Ramos (cell line): ENCODE measurements around the gene TCAIM.

Experiments
- in situ Hi-C: fragments of 300-500 bp; cut with MboI; formaldehyde crosslinking; loops from one replicate; pipeline ENCODE4 v1.14.3; 2022; ENCODE audit warnings: low sequenced_read_pairs; ENCODE audit not compliant: unreplicated experiment

TCAIM gene, protein sequence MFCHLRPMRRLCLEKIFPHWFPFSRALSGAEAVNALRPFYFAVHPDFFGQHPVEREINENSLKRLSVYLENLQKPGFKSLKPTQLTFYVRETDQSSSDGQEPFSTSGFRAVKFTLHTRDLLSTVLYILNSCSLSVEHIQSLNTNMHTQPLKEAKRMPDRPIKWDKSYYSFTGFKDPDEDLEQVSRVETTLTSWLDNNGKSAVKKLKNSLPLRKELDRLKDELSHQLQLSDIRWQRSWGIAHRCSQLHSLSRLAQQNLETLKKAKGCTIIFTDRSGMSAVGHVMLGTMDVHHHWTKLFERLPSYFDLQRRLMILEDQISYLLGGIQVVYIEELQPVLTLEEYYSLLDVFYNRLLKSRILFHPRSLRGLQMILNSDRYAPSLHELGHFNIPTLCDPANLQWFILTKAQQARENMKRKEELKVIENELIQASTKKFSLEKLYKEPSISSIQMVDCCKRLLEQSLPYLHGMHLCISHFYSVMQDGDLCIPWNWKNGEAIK

GRCh38 chr3:44338010-44338827 lies at the start of gene TCAIM:
Gene TCAIM (plus strand): TSS chr3:44338766. CDS start chr3:44354783, 16,017 bp downstream.
- in situ Hi-C loops, result no loop called here

DNA sequence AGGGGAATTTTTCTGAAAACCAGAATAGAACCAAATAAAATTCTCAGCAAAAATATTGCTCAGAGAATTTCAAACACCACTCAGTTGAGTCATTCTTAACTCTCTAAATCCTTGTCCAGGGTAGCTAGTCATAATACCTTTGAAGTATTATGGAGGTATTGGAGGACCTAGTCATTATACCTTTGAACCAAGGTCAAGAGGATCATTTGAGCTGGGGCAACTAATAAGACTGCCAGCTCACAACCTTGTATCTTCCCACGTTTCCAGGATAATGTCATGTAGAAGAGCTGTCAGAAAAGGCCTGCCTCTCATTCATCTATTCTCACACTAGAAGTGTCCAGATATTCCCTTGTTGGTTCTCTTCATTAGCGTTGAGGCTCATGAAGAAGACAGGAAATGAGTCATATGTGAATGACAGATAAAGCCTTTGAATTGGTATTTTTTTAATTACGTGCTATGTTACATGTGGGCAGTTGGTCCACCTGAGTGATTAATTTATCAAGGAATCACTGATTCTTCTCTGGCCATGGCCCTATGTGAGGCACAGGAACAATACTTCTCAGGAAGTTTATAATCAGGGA lies 48.6 kb upstream of the TCAIM start:
- in situ Hi-C loops, result no loop called here

DNA sequence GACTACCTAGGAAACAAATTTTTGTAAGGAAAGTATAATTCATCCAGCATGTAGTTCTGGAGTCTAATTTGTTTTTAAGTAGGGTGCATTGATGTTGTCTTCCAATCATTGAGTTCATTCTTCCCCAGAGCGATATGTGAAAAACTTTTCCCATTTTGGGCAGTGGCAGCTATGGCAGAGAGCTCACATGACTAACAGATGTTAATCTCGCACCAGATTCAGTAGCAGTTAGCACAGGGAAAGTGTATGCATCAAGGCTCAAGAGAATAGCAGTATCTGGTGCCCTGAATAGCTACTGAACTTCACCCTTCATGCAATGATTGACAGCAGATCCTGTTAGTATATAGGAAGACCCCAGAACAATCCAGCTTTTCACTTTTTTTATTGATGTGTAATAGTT lies 46.3 kb upstream of the TCAIM start:
- in situ Hi-C loops, result no loop called here

GRCh38 chr3:44292947-44293346 lies 45.6 kb upstream of the TCAIM start:
- in situ Hi-C loops, result no loop called here

GRCh38 chr3:44297255-44297654 lies 41.3 kb upstream of the TCAIM start:
- in situ Hi-C loops, result no loop called here

DNA sequence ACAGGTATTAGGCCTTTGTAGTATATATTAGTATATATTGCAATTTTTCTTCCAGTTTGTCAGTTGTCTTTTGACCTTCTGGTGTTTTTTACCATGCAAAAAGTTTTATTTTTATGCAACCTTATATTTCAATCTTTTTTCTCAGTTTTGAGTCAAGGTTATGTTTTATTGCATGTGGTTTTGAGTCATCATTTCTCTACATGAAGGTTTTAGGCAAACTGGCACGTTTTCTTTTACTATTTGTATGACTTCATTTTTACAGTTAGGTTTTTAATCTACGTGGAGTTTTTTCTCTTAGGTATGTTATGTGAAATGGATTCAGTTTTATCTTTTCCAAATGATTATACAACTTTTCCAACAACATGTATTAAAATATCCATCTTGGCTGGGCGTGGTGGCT lies 36.8 kb upstream of the TCAIM start:
- in situ Hi-C loops, result no loop called here

DNA sequence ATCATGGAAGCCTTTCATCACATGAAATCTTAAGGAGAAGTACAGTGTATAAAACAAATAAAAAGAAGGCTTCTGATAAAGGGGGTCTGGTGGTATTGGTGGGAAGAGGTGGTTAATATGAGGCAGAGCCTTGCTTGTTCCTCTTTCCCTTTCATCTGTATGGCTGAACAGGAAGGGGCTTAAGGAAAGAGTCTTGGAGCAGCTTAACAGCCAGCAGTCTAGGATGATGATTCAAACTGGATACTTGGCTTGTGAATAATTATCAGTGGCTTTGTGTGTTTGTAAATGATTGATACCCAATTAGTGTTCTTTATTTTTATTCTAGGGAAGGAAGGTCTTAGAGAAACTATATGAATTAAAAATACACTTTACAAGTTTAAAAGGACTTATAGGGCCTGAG lies 29.1 kb upstream of the TCAIM start:
- in situ Hi-C loops, result no loop called here

DNA sequence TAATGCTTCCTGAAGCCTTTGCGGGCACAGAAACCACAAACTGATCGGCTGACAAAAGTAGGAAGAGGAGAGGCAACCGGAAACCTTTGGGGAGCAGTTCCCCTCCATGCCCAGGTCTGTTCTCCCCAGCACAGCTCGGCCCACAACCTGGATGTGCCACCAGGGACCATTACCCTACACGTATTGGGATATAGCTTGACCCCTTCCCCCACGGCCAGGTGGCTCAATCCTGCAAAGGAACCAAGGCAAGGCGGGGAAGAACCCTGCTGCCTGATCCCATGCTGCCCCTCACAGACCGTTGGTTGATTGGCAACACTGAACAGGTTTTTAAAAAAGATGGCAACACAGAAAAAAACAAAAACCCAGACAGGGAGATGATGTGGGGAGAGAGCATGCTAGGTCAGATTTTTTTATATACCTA lies 19.7 kb upstream of the TCAIM start:
- in situ Hi-C loops, result no loop called here

DNA sequence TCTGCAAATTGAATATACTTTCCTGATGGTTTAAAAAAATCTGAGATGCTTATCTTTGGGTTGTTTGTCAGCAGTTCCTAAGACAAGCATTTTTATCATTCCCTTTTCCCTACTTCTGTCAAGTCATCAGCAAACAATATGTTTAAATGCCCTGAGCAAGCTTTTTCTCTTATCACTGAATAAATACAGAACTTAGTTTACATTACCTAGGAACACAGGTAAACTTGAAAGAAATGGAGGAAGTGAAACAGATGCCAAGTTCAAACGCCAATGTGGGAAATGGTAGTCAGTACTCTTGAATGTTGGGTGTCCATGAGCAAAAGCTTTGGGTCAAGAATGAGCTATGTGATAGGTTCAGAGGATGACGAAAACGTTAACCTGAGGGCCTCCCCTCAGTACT lies 17.2 kb upstream of the TCAIM start:
- in situ Hi-C loops, result no loop called here

DNA sequence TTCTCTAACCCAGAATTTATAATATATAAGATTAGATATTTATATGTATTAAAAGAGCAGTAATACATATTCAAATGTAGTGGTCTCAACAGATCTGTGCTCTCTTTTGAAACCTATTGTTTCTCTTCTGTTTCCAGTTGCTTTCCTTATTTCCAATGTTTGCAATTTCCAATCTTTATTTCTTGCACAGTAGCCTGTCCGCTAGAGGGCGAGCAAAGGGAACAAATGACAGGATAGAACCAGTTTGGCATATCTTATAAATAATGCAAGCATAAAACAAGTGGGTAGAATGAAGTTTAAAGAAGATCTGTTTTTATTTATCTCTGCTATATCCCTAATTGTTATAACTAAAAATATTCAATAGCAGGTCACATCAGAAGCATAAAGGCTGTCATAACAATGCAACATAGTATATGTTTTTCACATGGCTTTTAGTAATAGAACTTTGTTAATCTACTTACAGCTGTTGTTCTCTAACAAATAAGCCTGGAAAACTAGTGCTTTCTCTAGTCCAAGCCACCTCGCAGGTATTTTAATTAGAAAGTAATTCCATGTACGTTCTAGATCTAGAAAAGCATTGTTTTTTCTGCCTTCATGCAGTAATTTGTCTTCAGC lies 15.1 kb upstream of the TCAIM start:
- in situ Hi-C loops, result no loop called here

- in situ Hi-C loops, result no loop called here
Observed at GRCh38 chr3:44324584-44324983, 14.0 kb upstream of the TCAIM start.

DNA sequence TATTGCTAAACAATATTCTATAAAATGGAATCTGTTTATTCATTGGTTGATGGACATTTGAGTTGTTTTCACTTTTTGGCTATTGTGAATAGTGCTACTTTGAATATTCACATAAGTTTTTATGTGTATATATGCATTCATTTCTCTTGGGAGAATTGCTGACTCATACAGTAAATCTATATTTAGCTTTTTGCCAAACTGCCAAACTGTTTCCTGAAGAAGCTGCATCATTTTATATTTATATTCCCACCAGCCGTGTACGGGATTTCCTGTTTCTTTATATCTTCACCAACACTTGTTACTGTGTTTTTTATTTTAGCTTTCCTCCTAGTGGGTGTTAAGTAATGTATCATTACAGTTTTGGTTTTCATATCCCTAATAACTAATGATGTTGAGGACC lies 12.5 kb upstream of the TCAIM start:
- in situ Hi-C loops, result no loop called here

- in situ Hi-C loops, result no loop called here
Observed at GRCh38 chr3:44326515-44326914, 12.1 kb upstream of the TCAIM start.

DNA sequence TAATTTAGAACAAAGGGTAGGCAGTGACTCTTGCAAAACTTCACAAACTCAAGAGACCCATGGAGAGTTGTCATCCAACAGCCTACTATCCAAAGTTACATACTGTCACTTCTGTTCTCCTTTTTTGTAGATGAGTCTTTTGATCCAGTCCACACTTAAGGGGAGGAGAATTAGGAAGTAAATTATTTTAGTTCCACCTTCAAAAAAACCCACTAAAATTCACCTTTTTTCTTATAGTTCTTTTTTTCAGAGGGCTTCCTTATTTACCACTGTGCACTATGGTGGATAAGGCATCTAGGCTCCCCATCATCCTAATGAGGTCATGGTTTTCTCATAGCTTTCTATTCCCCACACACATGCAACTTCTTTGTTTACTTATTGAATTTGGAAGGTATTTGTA lies 8.6 kb upstream of the TCAIM start:
- in situ Hi-C loops, result no loop called here

DNA sequence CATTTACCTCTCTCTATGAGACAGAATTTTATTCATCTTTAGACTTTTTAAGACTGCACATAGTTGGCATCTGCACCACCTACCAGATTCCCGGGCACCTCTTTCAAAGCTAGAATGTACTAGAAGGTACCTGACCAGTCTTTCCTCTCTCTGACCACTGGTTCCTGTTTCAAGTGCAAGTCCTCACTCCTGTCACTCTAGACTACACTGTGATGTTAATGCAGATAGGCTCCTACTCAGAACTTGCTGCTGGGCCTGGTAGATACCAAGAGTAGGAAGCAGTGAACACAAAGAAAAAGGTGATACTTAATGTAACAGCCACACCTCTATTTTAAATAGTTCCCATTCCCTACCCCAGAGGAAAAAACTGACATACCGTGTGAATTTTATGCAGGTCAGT lies 8.1 kb upstream of the TCAIM start:
- in situ Hi-C loops, result no loop called here

DNA sequence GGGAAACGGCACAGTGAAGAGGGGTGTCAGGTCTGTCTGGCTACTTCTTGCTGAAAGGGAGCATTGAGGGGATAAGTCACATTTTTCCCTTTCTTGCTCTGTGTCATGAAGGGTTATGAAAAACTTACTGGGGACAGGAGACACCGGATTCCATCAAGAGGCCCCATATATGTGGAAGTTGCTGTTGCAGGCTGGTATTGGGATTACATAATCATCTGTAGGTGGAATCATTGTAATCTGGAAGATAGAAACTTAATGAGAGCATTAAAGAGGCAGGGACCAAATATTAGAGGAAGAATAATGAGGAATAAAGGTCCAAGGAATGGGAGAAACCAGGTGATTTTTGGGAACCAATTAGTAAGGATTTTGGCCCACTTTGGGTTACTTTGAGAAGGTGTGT lies 4.2 kb upstream of the TCAIM start:
- in situ Hi-C loops, result no loop called here

DNA sequence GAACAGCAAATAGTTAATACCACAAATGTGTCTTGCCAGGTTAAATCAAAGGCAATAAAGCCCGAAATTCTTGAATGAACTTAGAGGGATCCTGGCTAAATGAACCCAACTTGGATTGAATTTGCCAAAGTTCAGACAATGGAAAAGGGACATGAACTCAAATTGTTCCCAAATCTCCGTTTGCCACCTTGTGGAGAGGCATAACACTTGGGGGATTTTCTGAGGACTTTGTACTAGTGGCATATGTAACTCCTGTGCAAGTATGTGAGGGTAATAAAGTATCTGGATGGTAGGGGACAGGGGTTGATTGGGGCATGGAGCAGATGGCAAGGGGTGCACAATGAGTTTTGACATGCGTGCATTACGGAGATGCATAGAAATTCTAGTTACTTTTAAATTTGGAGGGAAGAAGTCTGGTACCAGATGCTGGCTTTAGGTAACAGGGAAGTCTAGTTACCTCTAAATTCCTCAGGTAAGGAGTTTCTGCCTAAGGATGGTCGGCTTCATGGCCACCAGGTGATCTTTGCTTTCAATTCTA lies 1.2 kb upstream of the TCAIM start:
- in situ Hi-C loops, result no loop called here

DNA sequence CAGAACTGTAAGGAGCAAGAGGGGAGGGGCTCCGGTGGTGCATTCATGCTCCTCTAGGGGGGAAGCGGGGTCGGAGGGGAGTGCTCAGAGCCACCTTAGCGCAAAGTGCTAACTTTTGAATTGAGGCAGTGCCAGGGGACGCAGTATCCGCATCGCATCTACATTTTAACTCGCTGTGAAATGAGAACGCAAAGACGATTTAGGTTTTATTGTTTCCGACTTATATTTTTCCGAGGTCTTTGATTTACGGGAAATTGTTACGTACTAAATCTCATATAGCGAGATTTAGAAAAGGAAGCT lies 212 bp downstream of the TCAIM start:
- in situ Hi-C loops, result no loop called here

DNA sequence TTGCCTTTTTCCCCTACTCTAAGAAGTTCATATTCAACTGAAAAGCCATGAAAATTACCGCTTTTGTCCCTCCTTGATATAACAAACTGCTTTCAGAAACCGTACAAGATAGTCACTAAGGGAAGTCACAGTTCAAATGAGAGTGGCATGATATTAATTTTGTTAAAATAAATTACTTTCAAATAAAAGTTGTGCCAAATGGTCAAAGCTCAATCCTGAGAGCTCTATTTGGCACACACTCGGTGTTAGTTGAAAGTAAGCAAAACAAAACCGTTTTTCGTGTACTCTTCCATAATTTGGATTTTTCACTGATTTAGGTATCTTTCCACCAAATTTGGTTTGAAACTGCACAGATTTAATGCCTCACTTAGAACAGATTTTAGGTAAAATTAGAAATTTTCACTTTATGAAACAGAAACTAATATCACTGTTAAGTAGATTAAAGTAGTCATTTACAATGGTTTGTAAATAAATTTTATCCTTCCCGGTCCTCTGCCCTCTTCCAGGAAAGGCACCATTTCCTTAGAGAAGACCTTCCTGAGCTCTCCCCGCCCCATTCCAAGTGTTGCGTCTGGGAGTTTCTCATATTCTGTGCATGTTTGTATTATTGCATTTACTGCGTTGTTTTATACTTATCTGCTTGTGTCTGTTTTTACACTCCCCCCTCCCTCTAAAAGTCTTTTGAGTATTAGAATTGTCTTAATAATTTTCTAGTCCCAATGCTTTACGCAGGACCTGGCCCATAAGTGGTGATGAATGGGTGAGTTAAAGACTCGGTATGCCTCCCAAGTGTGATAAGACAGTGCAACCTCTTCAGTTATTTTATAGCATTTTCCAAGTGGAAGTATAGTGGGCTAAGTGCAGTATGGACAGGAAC lies 853 bp downstream of the TCAIM start:
- in situ Hi-C loops, result no loop called here

DNA sequence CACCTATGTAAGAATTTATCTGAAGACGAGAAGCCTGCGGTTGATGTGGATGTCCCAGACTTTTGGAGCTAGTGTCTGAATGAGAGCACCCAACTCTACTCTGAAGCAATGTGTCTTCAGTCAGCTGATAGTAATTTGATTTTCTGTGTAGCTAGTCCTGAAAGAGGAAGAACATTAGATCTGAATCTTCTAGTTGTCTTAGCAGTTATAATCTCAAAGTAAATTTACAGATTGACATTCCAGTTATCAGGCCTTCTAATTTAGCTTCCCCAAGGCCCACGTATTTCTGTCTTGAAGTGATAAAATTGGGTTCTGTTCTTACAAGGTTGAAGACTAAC lies 1.5 kb downstream of the TCAIM start:
- in situ Hi-C loops, result no loop called here
